Mesendoderm (in vitro differentiated cells): Measurements from ENCODE around the gene GCLM.
A peak's percentile ranks its signal among the peaks of the same experiment; 100 is the strongest.

Experiments used
- DNase-seq: peaks from one replicate; pipeline ENCODE4 v3.0.0; 2013
- H2AK5ac ChIP-seq: 2 replicates; pipeline ENCODE4 v1.6.1; 2013; ENCODE audit warnings: low read length, inconsistent platforms
- H2BK120ac ChIP-seq: 2 replicates; pipeline ENCODE4 v1.6.1; 2013; ENCODE audit warnings: low read depth, mild to moderate bottlenecking, low read length, moderate library complexity, mixed read lengths
- H2BK15ac ChIP-seq: replicated peaks from 2 replicates; pipeline ENCODE4 v1.6.1; 2013; ENCODE audit warnings: low read depth, mild to moderate bottlenecking, moderate library complexity
- H2BK5ac ChIP-seq: 2 replicates; pipeline ENCODE4 v1.6.1; 2013; ENCODE audit warnings: low read length, inconsistent platforms
- H3K18ac ChIP-seq: 2 replicates; pipeline ENCODE4 v1.6.1; 2013; ENCODE audit warnings: mild to moderate bottlenecking, low read length, mixed read lengths
- H3K23ac ChIP-seq: one replicate; pipeline ENCODE4 v1.6.1; 2013; ENCODE audit warnings: low read length
- H3K27ac ChIP-seq: 2 replicates; pipeline ENCODE4 v1.5.1; 2013; ENCODE audit warnings: low read depth, mild to moderate bottlenecking, inconsistent platforms, low read length, moderate library complexity
- H3K27me3 ChIP-seq: 2 replicates; pipeline ENCODE4 v1.6.1; 2013; ENCODE audit warnings: low read length, control low read depth, mild to moderate bottlenecking, inconsistent platforms; ENCODE audit not compliant: insufficient read depth, poor library complexity
- H3K36me3 ChIP-seq: 2 replicates; pipeline ENCODE4 v1.6.1; 2013; ENCODE audit warnings: low read length, inconsistent platforms; ENCODE audit not compliant: control insufficient read depth, insufficient read depth
- H3K4ac ChIP-seq: one replicate; pipeline ENCODE4 v1.6.1; 2013; ENCODE audit warnings: low read depth, mild to moderate bottlenecking, low read length, moderate library complexity
- H3K4me1 ChIP-seq: 2 replicates; pipeline ENCODE4 v1.6.1; 2013; ENCODE audit warnings: low read depth, low read length, inconsistent platforms; ENCODE audit not compliant: control insufficient read depth
- H3K4me2 ChIP-seq: 2 replicates; pipeline ENCODE4 v1.6.1; 2013; ENCODE audit warnings: low read length
- H3K4me3 ChIP-seq: 2 replicates; pipeline ENCODE4 v1.5.1; 2013; ENCODE audit warnings: mild to moderate bottlenecking, low read length
- H3K56ac ChIP-seq: one replicate; pipeline ENCODE4 v1.6.1; 2013; ENCODE audit warnings: low read length
- H3K79me1 ChIP-seq: 2 replicates; pipeline ENCODE4 v1.6.1; 2013; ENCODE audit warnings: low read length, inconsistent platforms
- H3K79me2 ChIP-seq: 2 replicates; pipeline ENCODE4 v1.6.1; 2013; ENCODE audit warnings: mild to moderate bottlenecking, low read length; ENCODE audit not compliant: control insufficient read depth, insufficient read depth
- H3K9ac ChIP-seq: 2 replicates; pipeline ENCODE4 v1.6.1; 2013; ENCODE audit warnings: low read length, inconsistent platforms
- H4K5ac ChIP-seq: one replicate; pipeline ENCODE4 v1.6.1; 2013; ENCODE audit warnings: low read length
- H4K8ac ChIP-seq: one replicate; pipeline ENCODE4 v1.6.1; 2013; ENCODE audit warnings: low read depth, mild to moderate bottlenecking, control low read depth, low read length, moderate library complexity
- WGBS: extraction: QIAGEN DNeasy Blood & Tissue Kit; methylation state at CpG from one replicate; pipeline ENCODE4 v1.1.7; 2013; ENCODE audit warnings: low lambda C conversion rate, missing lambda C conversion rate; ENCODE audit not compliant: insufficient coverage; ENCODE audit errors: extremely low coverage; 5-methylcytosine and 5-hydroxymethylcytosine counted together

Gene GCLM

GRCh38 chr1:93904228-93904627, 5.0 kb downstream of the GCLM start:
- Histone ChIP-seq H3K79me2 (peaks cover 5% of the 10 kb centered on the region), H3K27me3 (no peaks in the 10 kb centered on the region), H4K8ac (no peak overlapping the region), H3K4me3 (no peak overlapping the region), H2BK120ac (no peak overlapping the region), H3K79me1 (peaks cover 7% of the 10 kb centered on the region), H2BK15ac (no peak overlapping the region), H3K36me3 (no peaks in the 10 kb centered on the region), H3K56ac (no peak overlapping the region), H3K9ac (no peak overlapping the region), H3K4me2 (no peak overlapping the region), H3K4me1 (no peaks in the 10 kb centered on the region), H2BK5ac (no peak overlapping the region), H4K5ac (no peak overlapping the region), H2AK5ac (no peak overlapping the region), H3K18ac (no peak overlapping the region), H3K23ac (no peak overlapping the region), H3K4ac (no peak overlapping the region), H3K27ac (no peak overlapping the region)
- DNase-seq, result no peak
- WGBS, result no CpG with 5 or more reads among the region's 2 CpGs

GRCh38 chr1:93900723-93901504, 8.3 kb downstream of the GCLM start:
- Histone ChIP-seq H2BK15ac (no peak overlapping the region), H3K23ac (no peak overlapping the region), H2BK120ac (no peak overlapping the region), H3K36me3 (peaks cover 2% of the 10 kb centered on the region), H4K8ac (no peak overlapping the region), H3K79me1 (no peaks in the 10 kb centered on the region), H3K27ac (no peak overlapping the region), H3K4ac (no peak overlapping the region), H3K79me2 (peaks cover 3% of the 10 kb centered on the region), H2BK5ac (no peak overlapping the region), H3K4me3 (no peak overlapping the region), H3K56ac (no peak overlapping the region), H3K4me2 (no peak overlapping the region), H2AK5ac (no peak overlapping the region), H3K18ac (no peak overlapping the region), H3K4me1 (no peaks in the 10 kb centered on the region), H4K5ac (no peak overlapping the region), H3K27me3 (no peaks in the 10 kb centered on the region), H3K9ac (no peak overlapping the region)
- no peak for DNase-seq
- no CpG with 5 or more reads among the region's 3 CpGs for WGBS

- Histone ChIP-seq H3K4me3 (no peak overlapping the region), H2BK15ac (no peak overlapping the region), H4K8ac (no peak overlapping the region), H2BK5ac (no peak overlapping the region), H3K27ac (no peak overlapping the region), H3K79me1 (no peaks in the 10 kb centered on the region), H3K9ac (no peak overlapping the region), H2AK5ac (no peak overlapping the region), H2BK120ac (no peak overlapping the region), H3K23ac (no peak overlapping the region), H3K79me2 (no peaks in the 10 kb centered on the region), H3K56ac (no peak overlapping the region), H3K4me1 (no peaks in the 10 kb centered on the region), H3K18ac (no peak overlapping the region), H3K4ac (no peak overlapping the region), H3K27me3 (no peaks in the 10 kb centered on the region), H4K5ac (no peak overlapping the region), H3K4me2 (no peak overlapping the region), H3K36me3 (peaks cover 2% of the 10 kb centered on the region)
- DNase-seq, result no peak
- no CpG with 5 or more reads among the region's 3 CpGs for WGBS
Observed at GRCh38 chr1:93899543-93900207, 9.6 kb downstream of the GCLM start.

- Histone ChIP-seq H2BK120ac (no peak overlapping the region), H2BK15ac (no peak overlapping the region), H3K27me3 (no peaks in the 10 kb centered on the region), H2BK5ac (no peak overlapping the region), H3K18ac (no peak overlapping the region), H3K4me1 (no peaks in the 10 kb centered on the region), H3K79me2 (no peaks in the 10 kb centered on the region), H3K9ac (no peak overlapping the region), H3K79me1 (no peaks in the 10 kb centered on the region), H3K36me3 (no peaks in the 10 kb centered on the region), H3K4me3 (no peak overlapping the region), H4K8ac (no peak overlapping the region), H3K23ac (no peak overlapping the region), H3K56ac (no peak overlapping the region), H3K4me2 (no peak overlapping the region), H3K27ac (no peak overlapping the region), H3K4ac (no peak overlapping the region), H2AK5ac (no peak overlapping the region), H4K5ac (no peak overlapping the region)
- no CpG with 5 or more reads among the region's 6 CpGs for WGBS
- DNase-seq, result peak; percentile 50
Observed at GRCh38 chr1:93888900-93889299, 20.3 kb downstream of the GCLM start.

- Histone ChIP-seq H3K56ac (no peak overlapping the region), H3K27me3 (no peaks in the 10 kb centered on the region), H2BK120ac (no peak overlapping the region), H3K4me2 (no peak overlapping the region), H3K4ac (no peak overlapping the region), H3K79me1 (peaks cover 6% of the 10 kb centered on the region), H3K18ac (no peak overlapping the region), H3K9ac (no peak overlapping the region), H4K8ac (no peak overlapping the region), H2AK5ac (no peak overlapping the region), H3K4me1 (no peaks in the 10 kb centered on the region), H2BK5ac (no peak overlapping the region), H4K5ac (no peak overlapping the region), H3K4me3 (no peak overlapping the region), H3K36me3 (peaks cover 4% of the 10 kb centered on the region), H2BK15ac (no peak overlapping the region), H3K79me2 (peaks cover 16% of the 10 kb centered on the region), H3K27ac (no peak overlapping the region), H3K23ac (no peak overlapping the region)
- no peak for DNase-seq
- WGBS, result no CpG with 5 or more reads among the region's 4 CpGs
Observed at GRCh38 chr1:93882269-93882668, 27.0 kb downstream of the GCLM start.
